Neural progenitor cell (in vitro differentiated cells): ENCODE data around the gene SLC16A12.

Experiments used
- CTCF ChIP-seq: fragments of 200-600 bp; sonication (generic); IDR thresholded peaks from 2 replicates; pipeline ENCODE4 v1.5.1; 2017; ENCODE audit warnings: antibody characterized with exemption, mild to moderate bottlenecking
- EZH2 ChIP-seq: fragments of 200-600 bp; sonication (generic); IDR thresholded peaks from 2 replicates; pipeline ENCODE4 v1.6.1; 2017; ENCODE audit warnings: antibody characterized with exemption, mild to moderate bottlenecking, moderate library complexity

- TF ChIP-seq CTCF (no peak), EZH2 (no peak)
These were observed 40.8 kb downstream of the SLC16A12 start for GRCh38 chr10:89494575-89494974.
